ENCODE measurements around the gene PNMA8A. TPM values are rescaled to one million over a fixed set of nuclear protein-coding genes. Genes with fewer than 3 reads are reported as not detected.
A peak's percentile ranks its signal among the peaks of the same experiment; 100 is the strongest.

PNMA8A gene
- total and polyA plus RNA-seq, 2 donors from 2014 or later: 12.5 to 16.2 TPM

GRCh38 chr19:46471811-46472543 is 614 bp upstream of the PNMA8A start:
- Histone ChIP-seq H3K9ac (ENCODE audit: low read length in 3 of 3) (peak overlapping the region in 1 of 3 donors; percentile 75), H3K27me3 (ENCODE audit: control insufficient read depth, insufficient read depth, low read length) (no peaks in the 10 kb centered on the region), H3K4me1 (ENCODE audit: control insufficient read depth in 2 of 3, insufficient read depth in 2 of 3, low read depth in 1 of 3, low read length in 3 of 3) (peaks cover 0 to 6% (median 5%) of the 10 kb centered on the region in 3 donors), H3K27ac (ENCODE audit: low read depth in 2 of 2, low read length in 2 of 2) (peak overlapping the region in 1 of 2 donors; percentile 54), H3K36me3 (ENCODE audit: control insufficient read depth in 2 of 3, insufficient read depth in 3 of 3, low read length in 3 of 3) (no peaks in the 10 kb centered on the region), H3K4me3 (ENCODE audit: low read length in 3 of 3) (peak overlapping the region; percentile 38 to 50 (median 44)), H3K9me3 (ENCODE audit: control insufficient read depth in 2 of 3, insufficient read depth in 1 of 3, low read length in 3 of 3) (no peaks in the 10 kb centered on the region)
- FAIRE-seq (no peak), DNase-seq (peak in 1 of 5 donors; percentile 43)
- no peak for TF ChIP-seq CTCF (IDR thresholded peaks at IDR 0.05; ENCODE audit: borderline replicate concordance, extremely low read depth, insufficient read depth)
- intact Hi-C loops (cut with DNase I): no loop called here

- peak in 1 of 5 donors; percentile 67 for DNase-seq
- H3K4me3 ChIP-seq (ENCODE audit: low read length in 3 of 3): peak overlapping the region in 1 of 3 donors; percentile 50
Measured at GRCh38 chr19:46470376-46470775, 987 bp downstream of the PNMA8A start.

GRCh38 chr19:46469541-46470185 is 1.7 kb downstream of the PNMA8A start:
- TF ChIP-seq CTCF (IDR thresholded peaks at IDR 0.05; ENCODE audit: borderline replicate concordance, extremely low read depth, insufficient read depth): no peak
- Histone ChIP-seq H3K36me3 (ENCODE audit: control insufficient read depth in 2 of 3, insufficient read depth in 3 of 3, low read length in 3 of 3) (no peaks in the 10 kb centered on the region), H3K27me3 (ENCODE audit: control insufficient read depth, insufficient read depth, low read length) (no peaks in the 10 kb centered on the region), H3K27ac (ENCODE audit: low read depth in 2 of 2, low read length in 2 of 2) (no peak overlapping the region), H3K4me3 (ENCODE audit: low read length in 3 of 3) (no peak overlapping the region), H3K9me3 (ENCODE audit: control insufficient read depth in 2 of 3, insufficient read depth in 1 of 3, low read length in 3 of 3) (no peaks in the 10 kb centered on the region), H3K4me1 (ENCODE audit: control insufficient read depth in 2 of 3, insufficient read depth in 2 of 3, low read depth in 1 of 3, low read length in 3 of 3) (peaks cover 0 to 6% (median 5%) of the 10 kb centered on the region in 3 donors), H3K9ac (ENCODE audit: low read length in 3 of 3) (no peak overlapping the region)
- FAIRE-seq (no peak), DNase-seq (peak in 1 of 5 donors; percentile 61)
- intact Hi-C loops (cut with DNase I): no loop called here

More at GRCh38 chr19:46470376-46470775, 987 bp downstream of the PNMA8A start:
- Histone ChIP-seq H3K36me3 (ENCODE audit: control insufficient read depth in 2 of 3, insufficient read depth in 3 of 3, low read length in 3 of 3) (no peaks in the 10 kb centered on the region), H3K27ac (ENCODE audit: low read depth in 2 of 2, low read length in 2 of 2) (no peak overlapping the region), H3K9ac (ENCODE audit: low read length in 3 of 3) (peak overlapping the region in 1 of 3 donors; percentile 75), H3K27me3 (ENCODE audit: control insufficient read depth, insufficient read depth, low read length) (no peaks in the 10 kb centered on the region), H3K4me1 (ENCODE audit: control insufficient read depth in 2 of 3, insufficient read depth in 2 of 3, low read depth in 1 of 3, low read length in 3 of 3) (peaks cover 0 to 6% (median 5%) of the 10 kb centered on the region in 3 donors), H3K9me3 (ENCODE audit: control insufficient read depth in 2 of 3, insufficient read depth in 1 of 3, low read length in 3 of 3) (no peaks in the 10 kb centered on the region)
- no peak for FAIRE-seq
- intact Hi-C loops (cut with DNase I): no loop called here
- TF ChIP-seq CTCF (IDR thresholded peaks at IDR 0.05; ENCODE audit: borderline replicate concordance, extremely low read depth, insufficient read depth): no peak
